Body of pancreas (tissue), 4 donors: ENCODE measurements around the gene KCNAB2. TPM values are rescaled to one million over a fixed set of nuclear protein-coding genes. Genes with fewer than 3 reads are reported as not detected.

Source experiments
- ATAC-seq: fragments of 150-250 bp; one replicate; pipeline ENCODE4 v1.9.1; 2016
- DNase-seq, 4 donors: peaks; one replicate each; pipeline ENCODE4 v3.0.0-alpha.2; 2019
- H3K27ac ChIP-seq, 4 donors: fragments of 200-600 bp; sonication (generic); 1 replicate in 3 of 4; 2 replicates in 1 of 4; pipeline versions ENCODE4 v1.5.1 to v1.6.1; 2016 to 2019; ENCODE audit warnings: mild to moderate bottlenecking in 1 of 4, mixed read lengths in 1 of 4, moderate library complexity in 1 of 4
- H3K27me3 ChIP-seq, 2 donors: fragments of 200-600 bp; sonication (generic); one replicate each; pipeline ENCODE4 v1.6.0; 2016; ENCODE audit warnings: mild to moderate bottlenecking in 1 of 2
- H3K36me3 ChIP-seq, 2 donors: fragments of 200-600 bp; sonication (generic); replicated peaks in 1 of 2; 2 replicates each; pipeline ENCODE4 v1.5.1; 2016; ENCODE audit warnings: low read depth in 2 of 2; ENCODE audit not compliant: insufficient read depth in 1 of 2
- H3K4me1 ChIP-seq: fragments of 200-600 bp; sonication (generic); one replicate; pipeline ENCODE4 v1.6.0; 2016
- H3K4me3 ChIP-seq, 2 donors: fragments of 200-600 bp; sonication (generic); 1 replicate in 1 of 2; 2 replicates in 1 of 2; pipeline ENCODE4 v1.5.1; 2016 to 2019
- H3K9me3 ChIP-seq, 3 donors: fragments of 200-600 bp; sonication (generic); 1 replicate in 2 of 3; 2 replicates in 1 of 3; pipeline ENCODE4 v1.5.1; 2016
- CTCF ChIP-seq, 7 experiments: fragments of 450-650 bp in 4 of 7; fragments of 200-600 bp in 3 of 7; sonication (generic) in 3 of 7; IDR thresholded peaks; one replicate each; pipeline ENCODE4 v1.5.1; 2016 to 2019; ENCODE audit warnings: antibody characterized with exemption in 7 of 7
- POLR2A ChIP-seq, 3 donors: fragments of 450-650 bp; IDR thresholded peaks; one replicate each; pipeline ENCODE4 v1.6.1; 2016; ENCODE audit warnings: antibody characterized with exemption in 3 of 3, mild to moderate bottlenecking in 2 of 3
- WGBS, 2 donors: methylation state at CpG; one replicate each; pipeline ENCODE4 v1.1.5; 2017; 5-methylcytosine and 5-hydroxymethylcytosine counted together
- intact Hi-C: fragments of 100-400 bp; cut with DNase I; formaldehyde crosslinking; loops from one replicate; pipeline ENCODE4 v1.15.1; 2023
- total RNA-seq, 2 donors: library from RNA; depleted of rRNA; stranded (reverse); fragments of >200 nt; gene quantifications; one replicate each; pipeline ENCODE4 v1.1.0, GENCODE V29; 2016

KCNAB2 gene
- total RNA-seq, result 1 to 10 TPM; 4.6 to 7.0 TPM

- H3K27ac ChIP-seq, result no peak within 1 kb of the TSS
- no peaks in the 10 kb centered on the region for H3K36me3 ChIP-seq
- H3K4me3 ChIP-seq, result no peak within 1 kb of the TSS
- no peaks in the 10 kb centered on the region for H3K9me3 ChIP-seq
- WGBS, 2 donors, result 49 to 52% methylated on average over 13 to 15 of the region's 15 CpGs
- H3K27me3 ChIP-seq, result no peaks in the 10 kb centered on the region
- TF ChIP-seq CTCF (IDR thresholded peaks at IDR 0.05), result no peak
- TF ChIP-seq POLR2A (IDR thresholded peaks at IDR 0.05), result no peak
- DNase-seq (no peak), ATAC-seq (no peak)
- intact Hi-C loops, result no loop called here
- no peaks in the 10 kb centered on the region for H3K4me1 ChIP-seq
These were observed at the start of gene KCNAB2 for GRCh38 chr1:6045561-6045960. Gene KCNAB2, plus strand, starts transcription at chr1:6045888. Its CDS starts 5,649 bp downstream, at chr1:6051537.

DNA sequence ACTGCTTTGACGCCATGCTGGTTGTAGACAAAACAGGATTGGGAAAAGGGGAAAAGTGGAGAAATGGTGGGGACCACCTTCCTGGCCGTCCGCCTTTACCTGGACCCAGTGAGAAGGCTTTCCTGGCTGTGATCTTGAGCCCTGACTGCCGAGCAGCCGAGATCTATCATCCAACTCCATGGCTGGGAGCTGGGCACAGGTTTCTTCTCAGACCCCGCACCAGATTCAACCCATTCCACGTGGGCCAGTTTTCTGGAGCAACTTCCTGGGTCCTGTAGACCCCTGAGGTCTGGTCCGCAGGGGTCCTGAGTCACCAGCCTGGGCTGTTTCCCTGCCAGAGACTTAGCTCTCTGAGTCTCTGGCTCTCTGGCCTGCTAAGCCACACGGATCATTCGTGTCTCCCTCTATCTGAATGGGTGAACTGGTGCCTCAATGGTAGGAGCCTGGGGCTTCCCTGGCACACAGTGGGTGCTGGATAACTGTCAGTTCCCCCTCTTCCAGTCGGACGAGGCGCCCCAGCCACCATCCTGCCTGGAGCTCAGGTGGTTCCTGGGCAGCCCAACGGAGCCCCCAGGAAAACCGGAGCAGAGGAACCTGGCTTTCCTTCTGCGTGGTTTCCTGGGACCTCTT, 48.9 kb upstream of the KCNAB2 start:
- Histone ChIP-seq H3K4me1 (peaks cover 9% of the 10 kb centered on the region), H3K27me3 (no peaks in the 10 kb centered on the region), H3K4me3 (no peak overlapping the region), H3K36me3 (no peaks in the 10 kb centered on the region), H3K27ac (no peak overlapping the region), H3K9me3 (no peaks in the 10 kb centered on the region)
- intact Hi-C loops, result no loop called here
- DNase-seq (no peak), ATAC-seq (no peak)
- 72% methylated on average over 12 to 16 of the region's 16 CpGs for WGBS, 2 donors
- no peak for TF ChIP-seq POLR2A (IDR thresholded peaks at IDR 0.05)
- no peak for TF ChIP-seq CTCF (IDR thresholded peaks at IDR 0.05)

- WGBS, 2 donors, result 45 to 48% methylated on average over 5 of the region's 5 CpGs
- ATAC-seq (no peak), DNase-seq (no peak)
- no peak overlapping the region for H3K4me3 ChIP-seq
- peaks cover 9% of the 10 kb centered on the region for H3K4me1 ChIP-seq
- H3K36me3 ChIP-seq, result no peaks in the 10 kb centered on the region
- intact Hi-C loops, result no loop called here
- no peak overlapping the region for H3K27ac ChIP-seq
- H3K9me3 ChIP-seq, result no peaks in the 10 kb centered on the region
- TF ChIP-seq POLR2A (IDR thresholded peaks at IDR 0.05) (no peak), CTCF (IDR thresholded peaks at IDR 0.05) (no peak)
- no peaks in the 10 kb centered on the region for H3K27me3 ChIP-seq
These were observed 48.4 kb upstream of the KCNAB2 start for GRCh38 chr1:5997316-5997715.

GRCh38 chr1:5998051-5998905, 47.4 kb upstream of the KCNAB2 start:
- H3K27ac ChIP-seq, result no peak overlapping the region
- no peaks in the 10 kb centered on the region for H3K36me3 ChIP-seq
- intact Hi-C loops, result no loop called here
- 84 to 86% methylated on average over 7 to 12 of the region's 12 CpGs for WGBS, 2 donors
- peaks cover 5% of the 10 kb centered on the region for H3K4me1 ChIP-seq
- H3K27me3 ChIP-seq, result no peaks in the 10 kb centered on the region
- TF ChIP-seq CTCF (IDR thresholded peaks at IDR 0.05) (no peak), POLR2A (IDR thresholded peaks at IDR 0.05) (no peak)
- ATAC-seq (no peak), DNase-seq (no peak)
- H3K4me3 ChIP-seq, result no peak overlapping the region
- no peaks in the 10 kb centered on the region for H3K9me3 ChIP-seq
